GM12878 (cell line): ENCODE data around the gene AATF. TPM values are rescaled to one million over a fixed set of nuclear protein-coding genes. Genes with fewer than 3 reads are reported as not detected.

Source experiments
- ATAC-seq: fragments of 200-7000 bp; cut with Tn5 transposase; 3 replicates; pipeline ENCODE4 v1.9.1; 2020; ENCODE audit warnings: mild to moderate bottlenecking, moderate library complexity
- BruUV-seq: library from RNA; stranded (reverse); fragments of 400-500 nt; replicated peaks from 2 replicates; lab custom pipeline; 2021; lab: Mats Ljungman, UMichigan
- CTCF ChIA-PET: fragments of 300-600 bp; sonication (Branson Sonifier 250); formaldehyde crosslinking; extraction: SDS; loops from one replicate; lab custom pipeline; 2021; ENCODE audit warnings: inconsistent platforms; lab: Yijun Ruan, JAX
- POLR2A ChIA-PET: fragments of 350-600 bp; formaldehyde crosslinking; extraction: SDS; loops from one replicate; lab custom pipeline; 2021; ENCODE audit warnings: inconsistent platforms; lab: Charles Lee
- RAD21 ChIA-PET: fragments of 300-600 bp; sonication (Branson Sonifier 250); formaldehyde crosslinking; loops from one replicate; lab custom pipeline; 2023; ENCODE audit warnings: antibody characterized with exemption; ENCODE audit not compliant: unreplicated experiment; lab: Charles Lee
- SMC1A ChIA-PET: fragments of 300-600 bp; sonication (Branson Sonifier 250); formaldehyde crosslinking; loops from one replicate; lab custom pipeline; 2023; ENCODE audit not compliant: unreplicated experiment, uncharacterized antibody; lab: Charles Lee
- DNase-seq: peaks from one replicate; pipeline ENCODE4 v3.0.0-alpha.2; 2011; ENCODE audit warnings: low read depth, low spot score
- FAIRE-seq: peaks from 3 replicates; lab custom pipeline; 2011; peaks lifted over from hg19 to GRCh38; lab: Jason Lieb, UNC
- H2AFZ ChIP-seq: 2 replicates; pipeline ENCODE4 v1.6.0; 2011; ENCODE audit warnings: low read depth, low read length, control low read depth; ENCODE audit not compliant: control insufficient read depth
- H3K27ac ChIP-seq: 2 replicates; pipeline ENCODE4 v1.5.1; 2011; ENCODE audit warnings: control low read depth; ENCODE audit not compliant: control insufficient read depth, insufficient read depth
- H3K27me3 ChIP-seq, 2 experiments: replicated peaks in 1 of 2; 2 replicates each; pipeline versions ENCODE4 v1.6.0 to v1.6.1; 2011; ENCODE audit warnings: low read length in 1 of 2; ENCODE audit not compliant: control insufficient read depth in 2 of 2, insufficient read depth in 2 of 2
- H3K36me3 ChIP-seq, 2 experiments: 2 replicates each; pipeline ENCODE4 v1.5.1; 2011; ENCODE audit warnings: low read length in 1 of 2; ENCODE audit not compliant: control insufficient read depth in 2 of 2, insufficient read depth in 2 of 2
- H3K4me1 ChIP-seq: 2 replicates; pipeline ENCODE4 v1.6.1; 2011; ENCODE audit warnings: mild to moderate bottlenecking, low read length, moderate library complexity, mixed read lengths; ENCODE audit not compliant: control insufficient read depth, insufficient read depth
- H3K4me2 ChIP-seq: 2 replicates; pipeline ENCODE4 v1.6.0; 2011; ENCODE audit warnings: control low read depth; ENCODE audit not compliant: control insufficient read depth, insufficient read depth
- H3K4me3 ChIP-seq: fragments of 200-600 bp; sonication (generic); 2 replicates; pipeline ENCODE4 v1.5.1; 2016
- H3K79me2 ChIP-seq: 2 replicates; pipeline ENCODE4 v1.6.0; 2011; ENCODE audit warnings: low read length; ENCODE audit not compliant: control insufficient read depth, insufficient read depth
- H3K9ac ChIP-seq: 2 replicates; pipeline ENCODE4 v1.8.0; 2011; ENCODE audit warnings: low read length, control low read depth, mixed read lengths; ENCODE audit not compliant: control insufficient read depth, insufficient read depth
- H3K9me3 ChIP-seq: replicated peaks from 3 replicates; pipeline ENCODE4 v1.5.1; 2011; ENCODE audit warnings: mild to moderate bottlenecking, low read length; ENCODE audit not compliant: control insufficient read depth, insufficient read depth
- H4K20me1 ChIP-seq: 2 replicates; pipeline ENCODE4 v1.6.0; 2011; ENCODE audit not compliant: control insufficient read depth, insufficient read depth
- CEBPZ ChIP-seq: fragments of 150-350 bp; IDR thresholded peaks from 2 replicates; pipeline ENCODE4 v1.6.1; 2016; ENCODE audit warnings: low read depth, low read length
- CHD4 ChIP-seq: fragments of 200-600 bp; sonication (generic); IDR thresholded peaks from 2 replicates; pipeline ENCODE4 v1.6.1; 2016; ENCODE audit warnings: mild to moderate bottlenecking
- MAX ChIP-seq: IDR thresholded peaks from 2 replicates; pipeline ENCODE4 v1.6.1; 2012; ENCODE audit warnings: low read depth, low read length, improper control_type of control experiment
- POLR2AphosphoS2 ChIP-seq: IDR thresholded peaks from 2 replicates; pipeline ENCODE4 v1.6.1; 2011; ENCODE audit warnings: low read depth, mild to moderate bottlenecking, low read length, improper control_type of control experiment, moderate library complexity
- RAD21 ChIP-seq: IDR thresholded peaks from 2 replicates; pipeline ENCODE4 v1.6.1; 2011; ENCODE audit warnings: mild to moderate bottlenecking, low read depth, low read length, moderate library complexity; ENCODE audit not compliant: insufficient read depth
- ZBTB40 ChIP-seq: fragments of 450-650 bp; IDR thresholded peaks from 2 replicates; pipeline ENCODE4 v1.6.1; 2016; ENCODE audit warnings: mild to moderate bottlenecking, moderate library complexity, borderline replicate concordance
- ZZZ3 ChIP-seq: IDR thresholded peaks from 2 replicates; pipeline ENCODE4 v1.6.1; 2011; ENCODE audit warnings: low read depth; ENCODE audit not compliant: control insufficient read depth, insufficient read length
- WGBS: methylation state at CpG from one replicate; pipeline ENCODE4 v1.1.6; 2016; ENCODE audit warnings: low lambda C conversion rate; ENCODE audit not compliant: insufficient replicate concordance, insufficient coverage; ENCODE audit errors: missing lambda C conversion rate; 5-methylcytosine and 5-hydroxymethylcytosine counted together
- in situ Hi-C: fragments of 300-500 bp; cut with MboI; formaldehyde crosslinking; loops from 9 replicates; pipeline ENCODE4 v1.14.3; 2018; ENCODE audit warnings: mixed read lengths
- intact Hi-C: fragments of 100-400 bp; cut with micrococcal nuclease; formaldehyde crosslinking; loops from one replicate; pipeline ENCODE4 v1.14.2; 2022; ENCODE audit not compliant: unreplicated experiment
- polyA plus RNA-seq, 11 experiments: library from polyadenylated mRNA; depleted of rRNA in 4 of 11; unstranded in 6 of 11; stranded (reverse) in 5 of 11; fragments of >200 nt; fragmentation: Nextera tagmentation in 4 of 11; fragmentation: Illumina TruSeq in 1 of 11; extraction: Ambion mirVana in 4 of 11; extraction: Trizol in 1 of 11; gene quantifications; 1 replicate in 1 of 11; 2 replicates in 10 of 11; pipeline versions ENCODE4 v1.2.1 to v1.2.3, GENCODE V29; 2011 to 2016; ENCODE audit warnings: inconsistent platforms in 2 of 11, missing spikeins in 2 of 11, low read depth in 1 of 11
- total RNA-seq, 4 experiments: library from RNA; depleted of rRNA in 3 of 4; stranded (reverse); fragments of >200 nt in 3 of 4; fragmentation: Illumina TruSeq in 1 of 4; extraction: Trizol in 1 of 4; gene quantifications; 2 replicates each; pipeline versions ENCODE4 v1.2.1 to v1.2.3, GENCODE V29; 2013 to 2021

The AATF gene
- total and polyA plus RNA-seq, 10 of the 15 experiments (the other 5 are each of a cell fraction or from before 2014, with no cell fraction given), result 36.8 to 110 (median 77.9) TPM

- RAD21 ChIA-PET, result no interaction called here
- no peak for ATAC-seq
- H3K79me2 ChIP-seq, result no peaks in the 10 kb centered on the region
- no peak for DNase-seq
- H3K27me3 ChIP-seq, result peaks cover 0 to 3% of the 10 kb centered on the region in 2 experiments; a peak in 2 of 4 replicates
- CTCF ChIA-PET, result no interaction called here
- WGBS, result 44% methylated on average over 5 of the region's 5 CpGs
- H3K4me3 ChIP-seq, result no peak overlapping the region
- TF ChIP-seq CHD4, result no peak
- no peak for TF ChIP-seq MAX
- TF ChIP-seq ZBTB40, result no peak
- no peak for TF ChIP-seq POLR2AphosphoS2
- TF ChIP-seq CEBPZ, result no peak
- TF ChIP-seq RAD21, result no peak
- no peak for TF ChIP-seq ZZZ3
- H3K9me3 ChIP-seq, result no peaks in the 10 kb centered on the region
- no peak overlapping the region for H2AFZ ChIP-seq
- no peak overlapping the region for H3K27ac ChIP-seq
- no peak overlapping the region for H3K9ac ChIP-seq
- no peaks in the 10 kb centered on the region for H4K20me1 ChIP-seq
- no peaks in the 10 kb centered on the region for H3K36me3 ChIP-seq
- POLR2A ChIA-PET, result interaction anchor here (0.6 kb wide), 1 partner anchor 103 kb away, joined by 5 read pairs; no protein-coding TSS in a partner anchor
- SMC1A ChIA-PET, result interaction anchor here (1.7 kb wide), 1 partner anchor 32 kb away, joined by 3 read pairs; no protein-coding TSS in a partner anchor
- peaks cover 8% of the 10 kb centered on the region for H3K4me1 ChIP-seq
- H3K4me2 ChIP-seq, result no peak overlapping the region
- intact Hi-C loops (no loop called here), in situ Hi-C loops (no loop called here)
- FAIRE-seq, result no peak
- no TSS peak for BruUV-seq
These were observed 24.9 kb upstream of the AATF start for GRCh38 chr17:36923814-36924221.
